MG63 (cell line): ENCODE results near the gene IL36RN. TPM values are rescaled to one million over a fixed set of nuclear protein-coding genes. Genes with fewer than 3 reads are reported as not detected.
A peak's percentile ranks its signal among the peaks of the same experiment; 100 is the strongest.

Source experiments
- DNase-seq: peaks from one replicate; pipeline ENCODE4 v3.0.0-alpha.2; 2020
- H3K27me3 ChIP-seq: fragments of 250-450 bp; sonication (Bioruptor Pico); 2 replicates; pipeline ENCODE4 v1.5.1; 2020; ENCODE audit warnings: mild to moderate bottlenecking, moderate library complexity
- H3K36me3 ChIP-seq: fragments of 250-450 bp; sonication (Bioruptor Pico); 2 replicates; pipeline ENCODE4 v1.5.1; 2020; ENCODE audit warnings: mild to moderate bottlenecking, moderate library complexity
- H3K4me3 ChIP-seq: fragments of 250-450 bp; sonication (Bioruptor Pico); 2 replicates; pipeline ENCODE4 v1.5.1; 2020; ENCODE audit warnings: mild to moderate bottlenecking, moderate library complexity
- H3K9me3 ChIP-seq: fragments of 250-450 bp; sonication (Bioruptor Pico); 2 replicates; pipeline ENCODE4 v1.5.1; 2020; ENCODE audit warnings: mild to moderate bottlenecking, moderate library complexity
- total RNA-seq: library from RNA; depleted of rRNA; stranded (reverse); fragments of >200 nt; shearing (Covaris generic); gene quantifications from 2 replicates; pipeline ENCODE4 v1.2.3, GENCODE V29; 2014; ENCODE audit warnings: low replicate concordance; rRNA removed

Gene IL36RN
- total RNA-seq, 1 experiment from 2014 or later = not detected

GRCh38 chr2:113103277-113103676 lies 44.3 kb downstream of the IL36RN start:
- no peak overlapping the region for H3K4me3 ChIP-seq
- no peaks in the 10 kb centered on the region; the same call in 1 of the 2 replicates for H3K27me3 ChIP-seq
- no peak for DNase-seq
- no peaks in the 10 kb centered on the region for H3K36me3 ChIP-seq
- H3K9me3 ChIP-seq = 0 out of 2 replicates have a peak, but pooled peaks cover 1% of the 10 kb centered on the region

GRCh38 chr2:113104054-113104611 lies 45.1 kb downstream of the IL36RN start:
- DNase-seq = no peak
- Histone ChIP-seq H3K36me3 (no peaks in the 10 kb centered on the region), H3K9me3 (0 out of 2 replicates have a peak, but pooled peaks cover 1% of the 10 kb centered on the region), H3K27me3 (no peaks in the 10 kb centered on the region; the same call in 1 of the 2 replicates), H3K4me3 (no peak overlapping the region)

GRCh38 chr2:113105047-113105785 lies 46.2 kb downstream of the IL36RN start:
- no peaks in the 10 kb centered on the region for H3K36me3 ChIP-seq
- peak; percentile 33 for DNase-seq
- H3K9me3 ChIP-seq = 0 out of 2 replicates have a peak, but pooled peaks cover 1% of the 10 kb centered on the region
- no peaks in the 10 kb centered on the region; the same call in 1 of the 2 replicates for H3K27me3 ChIP-seq
- H3K4me3 ChIP-seq = no peak overlapping the region

GRCh38 chr2:113111121-113111520 lies 52.1 kb downstream of the IL36RN start:
- Histone ChIP-seq H3K27me3 (no peaks in the 10 kb centered on the region; the same call in 1 of the 2 replicates), H3K4me3 (no peak overlapping the region), H3K36me3 (no peaks in the 10 kb centered on the region), H3K9me3 (no peaks in the 10 kb centered on the region)
- DNase-seq = no peak

GRCh38 chr2:113111823-113112287 lies 52.9 kb downstream of the IL36RN start:
- no peak for DNase-seq
- Histone ChIP-seq H3K36me3 (no peaks in the 10 kb centered on the region), H3K9me3 (no peaks in the 10 kb centered on the region), H3K27me3 (no peaks in the 10 kb centered on the region; the same call in 1 of the 2 replicates), H3K4me3 (no peak overlapping the region)

- no peaks in the 10 kb centered on the region for H3K27me3 ChIP-seq
- no peak for DNase-seq
- H3K36me3 ChIP-seq = no peaks in the 10 kb centered on the region
- no peaks in the 10 kb centered on the region for H3K9me3 ChIP-seq
- no peak overlapping the region for H3K4me3 ChIP-seq
Observed at GRCh38 chr2:113112441-113112840, 53.4 kb downstream of the IL36RN start.

- no peaks in the 10 kb centered on the region for H3K36me3 ChIP-seq
- no peaks in the 10 kb centered on the region for H3K9me3 ChIP-seq
- no peak overlapping the region for H3K4me3 ChIP-seq
- no peak for DNase-seq
- H3K27me3 ChIP-seq = no peaks in the 10 kb centered on the region
Observed at GRCh38 chr2:113112871-113113270, 53.9 kb downstream of the IL36RN start.

GRCh38 chr2:113113807-113114206 lies 54.8 kb downstream of the IL36RN start:
- Histone ChIP-seq H3K9me3 (no peaks in the 10 kb centered on the region), H3K27me3 (no peaks in the 10 kb centered on the region), H3K36me3 (no peaks in the 10 kb centered on the region), H3K4me3 (no peak overlapping the region)
- no peak for DNase-seq

Other genes starting within 250 kb of the IL36RN start
- 15.8 and 21.6 TPM in 2 replicates for gene IL1B, start 222.4 kb upstream of the IL36RN start, total RNA-seq
- gene IL37, start 148.0 kb upstream of the IL36RN start, total RNA-seq = 3.1 and 6.9 TPM in 2 replicates
- not detected in 2 replicates for gene IL36G, start 81.2 kb upstream of the IL36RN start, total RNA-seq
- not detected in 2 replicates for gene IL36A, start 53.7 kb upstream of the IL36RN start, total RNA-seq
- not detected in 2 replicates for gene IL36B, start 6.3 kb upstream of the IL36RN start, total RNA-seq
- not detected in 2 replicates for gene IL1F10, start 8.8 kb downstream of the IL36RN start, total RNA-seq
- gene IL1RN, start 68.4 kb downstream of the IL36RN start, total RNA-seq = 0.86 and 7.1 TPM in 2 replicates
- gene PSD4, start 114.8 kb downstream of the IL36RN start, total RNA-seq = 0.16 and 0.59 TPM in 2 replicates
- gene PAX8, start 219.7 kb downstream of the IL36RN start, total RNA-seq = 0.46 and 0.69 TPM in 2 replicates